Activated CD4-positive, alpha-beta T cell treated with anti-CD3 and anti-CD28 coated beads for 1 hour (primary cell): ENCODE measurements around the gene FDXACB1.

Source experiments
- DNase-seq: peaks from one replicate; pipeline ENCODE4 v3.0.0-alpha.2; 2020

Gene FDXACB1

GRCh38 chr11:111878849-111879636, at the start of gene FDXACB1, which contains the start of gene CFAP68:
FDXACB1 (minus strand) TSS chr11:111879165; CDS start chr11:111879132, 33 bp downstream.
CFAP68 (plus strand) TSS chr11:111879541; CDS start chr11:111879561, 20 bp downstream.
- peak; percentile 90 for DNase-seq

- DNase-seq: peak; percentile 90
These were observed 47.8 kb upstream of the FDXACB1 start for GRCh38 chr11:111926505-111927391.

- DNase-seq: no peak
These were observed 47.0 kb upstream of the FDXACB1 start for GRCh38 chr11:111925953-111926352.

GRCh38 chr11:111923951-111924350, 45.0 kb upstream of the FDXACB1 start:
- DNase-seq: no peak

GRCh38 chr11:111923351-111923788, 44.4 kb upstream of the FDXACB1 start:
- no peak for DNase-seq

- DNase-seq: no peak
These were observed 43.8 kb upstream of the FDXACB1 start for GRCh38 chr11:111922803-111923202.

GRCh38 chr11:111921541-111922230, 42.7 kb upstream of the FDXACB1 start:
- no peak for DNase-seq

GRCh38 chr11:111920908-111921307, 41.9 kb upstream of the FDXACB1 start:
- DNase-seq: no peak

- no peak for DNase-seq
These were observed 39.7 kb upstream of the FDXACB1 start, which contains the start of gene C11orf52 for GRCh38 chr11:111918390-111919256. C11orf52 (plus strand) TSS chr11:111918913; CDS start chr11:111918973, 60 bp downstream.

GRCh38 chr11:111917788-111918187, 38.8 kb upstream of the FDXACB1 start:
- no peak for DNase-seq

GRCh38 chr11:111917312-111917711, 38.3 kb upstream of the FDXACB1 start:
- DNase-seq: no peak

GRCh38 chr11:111916768-111917167, 37.8 kb upstream of the FDXACB1 start:
- no peak for DNase-seq

GRCh38 chr11:111913997-111914396, 35.0 kb upstream of the FDXACB1 start:
- no peak for DNase-seq

GRCh38 chr11:111913031-111913861, 34.3 kb upstream of the FDXACB1 start:
- DNase-seq: no peak

GRCh38 chr11:111912535-111912934, 33.6 kb upstream of the FDXACB1 start, which contains the start of gene HSPB2:
HSPB2 (plus strand) TSS chr11:111912734; CDS start chr11:111912830, 96 bp downstream.
- no peak for DNase-seq

GRCh38 chr11:111911563-111912401, 32.8 kb upstream of the FDXACB1 start, which contains the start of gene CRYAB:
CRYAB (minus strand) TSS chr11:111911770; CDS start chr11:111911724, 46 bp downstream.
- no peak for DNase-seq

- no peak for DNase-seq
These were observed 32.0 kb upstream of the FDXACB1 start for GRCh38 chr11:111910676-111911562.

GRCh38 chr11:111909378-111909777, 30.4 kb upstream of the FDXACB1 start:
- no peak for DNase-seq
